IMR-90 (cell line): Measurements from ENCODE around the gene ORC4. TPM values are rescaled to one million over a fixed set of nuclear protein-coding genes. Genes with fewer than 3 reads are reported as not detected.

Source experiments
- ATAC-seq: fragments of 200-7000 bp; cut with Tn5 transposase; 2 replicates; pipeline ENCODE4 v1.9.1; 2020; ENCODE audit warnings: low read depth, mild to moderate bottlenecking, moderate library complexity
- BruUV-seq: library from RNA; stranded (reverse); fragments of 400-500 nt; replicated peaks from 2 replicates; lab custom pipeline; 2021; lab: Mats Ljungman, UMichigan
- CTCF ChIA-PET: fragments of 300-600 bp; formaldehyde crosslinking; extraction: SDS; loops from one replicate; lab custom pipeline; 2021; ENCODE audit warnings: antibody characterized with exemption; lab: Yijun Ruan, JAX
- POLR2A ChIA-PET: fragments of 300-600 bp; sonication (Branson Sonifier 250); formaldehyde crosslinking; loops from one replicate; lab custom pipeline; 2022; ENCODE audit warnings: antibody characterized with exemption; ENCODE audit not compliant: unreplicated experiment; lab: Charles Lee
- DNase-seq: peaks from one replicate; pipeline ENCODE4 v3.0.0; 2013
- H2AFZ ChIP-seq: replicated peaks from 2 replicates; pipeline ENCODE3; 2013; ENCODE audit warnings: low read length, mild to moderate bottlenecking; ENCODE audit not compliant: poor library complexity
- H2AK5ac ChIP-seq: 2 replicates; pipeline ENCODE4 v1.6.1; 2013; ENCODE audit warnings: low read depth, low read length, inconsistent platforms
- H2AK9ac ChIP-seq: replicated peaks from 2 replicates; pipeline ENCODE3; 2013; ENCODE audit warnings: mild to moderate bottlenecking, low read depth, low read length, moderate library complexity; ENCODE audit not compliant: poor library complexity
- H2BK120ac ChIP-seq: 2 replicates; pipeline ENCODE4 v1.6.1; 2013; ENCODE audit warnings: low read depth, low read length, inconsistent platforms
- H2BK15ac ChIP-seq: 3 replicates; pipeline ENCODE4 v1.6.1; 2013; ENCODE audit warnings: low read depth, low read length, inconsistent platforms
- H2BK20ac ChIP-seq: 2 replicates; pipeline ENCODE4 v1.6.1; 2013; ENCODE audit warnings: low read depth, mild to moderate bottlenecking, inconsistent platforms, low read length, moderate library complexity
- H2BK5ac ChIP-seq: 2 replicates; pipeline ENCODE4 v1.6.1; 2013; ENCODE audit warnings: mild to moderate bottlenecking, low read depth, low read length, inconsistent platforms; ENCODE audit not compliant: poor library complexity, severe bottlenecking
- H3K14ac ChIP-seq: replicated peaks from 2 replicates; pipeline ENCODE4 v1.6.1; 2013; ENCODE audit warnings: low read depth, low read length, inconsistent platforms
- H3K18ac ChIP-seq: 2 replicates; pipeline ENCODE4 v1.6.1; 2013; ENCODE audit warnings: low read depth, low read length, control low read depth
- H3K23ac ChIP-seq: 2 replicates; pipeline ENCODE4 v1.6.1; 2013; ENCODE audit warnings: low read depth, low read length, inconsistent platforms
- H3K27ac ChIP-seq: 2 replicates; pipeline ENCODE4 v1.5.1; 2013; ENCODE audit warnings: mild to moderate bottlenecking, control low read depth, low read length; ENCODE audit not compliant: insufficient read depth
- H3K27me3 ChIP-seq: 2 replicates; pipeline ENCODE4 v1.6.1; 2013; ENCODE audit warnings: low read length; ENCODE audit not compliant: control insufficient read depth, insufficient read depth
- H3K36me3 ChIP-seq: 2 replicates; pipeline ENCODE4 v1.6.1; 2013; ENCODE audit warnings: low read length, mixed read lengths; ENCODE audit not compliant: control insufficient read depth, insufficient read depth
- H3K4ac ChIP-seq: 2 replicates; pipeline ENCODE4 v1.6.1; 2013; ENCODE audit warnings: low read depth, low read length, inconsistent platforms
- H3K4me1 ChIP-seq: 2 replicates; pipeline ENCODE4 v1.6.1; 2013; ENCODE audit warnings: low read length, mixed read lengths; ENCODE audit not compliant: control insufficient read depth, insufficient read depth
- H3K4me2 ChIP-seq: 2 replicates; pipeline ENCODE4 v1.6.1; 2013; ENCODE audit warnings: low read depth, mild to moderate bottlenecking, control low read depth, low read length, moderate library complexity
- H3K4me3 ChIP-seq: 2 replicates; pipeline ENCODE4 v1.5.1; 2013; ENCODE audit warnings: low read depth, mild to moderate bottlenecking, control low read depth, low read length, moderate library complexity; ENCODE audit not compliant: insufficient read depth
- H3K56ac ChIP-seq: 2 replicates; pipeline ENCODE4 v1.6.1; 2013; ENCODE audit warnings: low read length, inconsistent platforms; ENCODE audit not compliant: insufficient read depth; ENCODE audit errors: extremely low read depth
- H3K79me1 ChIP-seq, 2 experiments: 2 replicates each; pipeline ENCODE4 v1.6.1; 2013; ENCODE audit warnings: low read length in 2 of 2, inconsistent platforms in 1 of 2, low read depth in 1 of 2
- H3K9ac ChIP-seq: 2 replicates; pipeline ENCODE4 v1.6.1; 2013; ENCODE audit warnings: low read depth, low read length, control low read depth
- H3K9me1 ChIP-seq: 2 replicates; pipeline ENCODE4 v1.6.1; 2013; ENCODE audit warnings: low read length, inconsistent platforms; ENCODE audit not compliant: insufficient read depth
- H3K9me3 ChIP-seq: 2 replicates; pipeline ENCODE4 v1.6.1; 2013; ENCODE audit warnings: low read length; ENCODE audit not compliant: control insufficient read depth, insufficient read depth
- H4K20me1 ChIP-seq: 2 replicates; pipeline ENCODE4 v1.6.1; 2013; ENCODE audit warnings: low read length, inconsistent platforms; ENCODE audit not compliant: insufficient read depth
- H4K5ac ChIP-seq: 2 replicates; pipeline ENCODE4 v1.6.1; 2013; ENCODE audit warnings: mild to moderate bottlenecking, low read depth, low read length, control low read depth
- H4K8ac ChIP-seq, 2 experiments: 2 replicates each; pipeline ENCODE4 v1.6.1; 2013; ENCODE audit warnings: low read depth in 2 of 2, low read length in 2 of 2, control low read depth in 1 of 2, inconsistent platforms in 1 of 2
- H4K91ac ChIP-seq: 2 replicates; pipeline ENCODE4 v1.6.1; 2013; ENCODE audit warnings: low read depth, low read length, inconsistent platforms; ENCODE audit not compliant: insufficient read depth
- BHLHE40 ChIP-seq: fragments of 150-350 bp; IDR thresholded peaks from 2 replicates; pipeline ENCODE4 v1.6.1; 2016; ENCODE audit warnings: mild to moderate bottlenecking, low read depth, low read length
- CEBPB ChIP-seq: IDR thresholded peaks from 2 replicates; pipeline ENCODE4 v1.6.1; 2012; ENCODE audit warnings: low read depth, low read length, improper control_type of control experiment
- CHD1 ChIP-seq: IDR thresholded peaks from 2 replicates; pipeline ENCODE4 v1.6.1; 2012; ENCODE audit warnings: low read depth, low read length, improper control_type of control experiment
- FOS ChIP-seq: fragments of 150-350 bp; IDR thresholded peaks from 2 replicates; pipeline ENCODE4 v1.6.1; 2016; ENCODE audit warnings: low read depth, low read length
- MAFK ChIP-seq: IDR thresholded peaks from 2 replicates; pipeline ENCODE4 v1.6.1; 2012; ENCODE audit warnings: low read depth, low read length, improper control_type of control experiment
- MAZ ChIP-seq: IDR thresholded peaks from 2 replicates; pipeline ENCODE4 v1.6.1; 2012; ENCODE audit warnings: low read depth, mild to moderate bottlenecking, low read length, improper control_type of control experiment, moderate library complexity, borderline replicate concordance
- NFE2L2 ChIP-seq: fragments of 150-350 bp; IDR thresholded peaks from 2 replicates; pipeline ENCODE4 v1.6.1; 2016; ENCODE audit warnings: low read depth, mild to moderate bottlenecking, low read length
- RAD21 ChIP-seq: IDR thresholded peaks from 2 replicates; pipeline ENCODE4 v1.6.1; 2012; ENCODE audit warnings: low read length, improper control_type of control experiment
- RCOR1 ChIP-seq: IDR thresholded peaks from 2 replicates; pipeline ENCODE4 v1.6.1; 2012; ENCODE audit warnings: mild to moderate bottlenecking, low read length, improper control_type of control experiment; ENCODE audit not compliant: insufficient replicate concordance
- RFX5 ChIP-seq: IDR thresholded peaks from 2 replicates; pipeline ENCODE4 v1.8.0; 2012; ENCODE audit warnings: low read depth, mild to moderate bottlenecking, low read length, moderate library complexity
- SMC3 ChIP-seq: fragments of 150-350 bp; IDR thresholded peaks from 2 replicates; pipeline ENCODE4 v1.6.1; 2016; ENCODE audit warnings: low read depth, mild to moderate bottlenecking, antibody characterized with exemption, low read length, moderate library complexity
- WGBS, 2 experiments: methylation state at CpG; one replicate each; pipeline versions ENCODE4 v1.1.5 to v1.1.7; 2013; ENCODE audit warnings: missing lambda C conversion rate in 2 of 2; ENCODE audit not compliant: insufficient read length in 1 of 2; ENCODE audit errors: extremely low coverage in 2 of 2; 5-methylcytosine and 5-hydroxymethylcytosine counted together
- dilution Hi-C: fragments of 300-500 bp; cut with HindIII; formaldehyde crosslinking; loops from one replicate; pipeline ENCODE4 v1.14.3; 2018; ENCODE audit warnings: low sequenced_read_pairs; ENCODE audit not compliant: unreplicated experiment
- in situ Hi-C: fragments of 300-500 bp; cut with MboI; formaldehyde crosslinking; loops from 3 replicates; pipeline ENCODE4 v1.14.3; 2019; ENCODE audit warnings: low sequenced_read_pairs, inconsistent platforms, mixed read lengths
- intact Hi-C: fragments of 100-400 bp; cut with micrococcal nuclease; formaldehyde crosslinking; loops from 2 replicates; pipeline ENCODE4 v1.10.0; 2022
- polyA plus RNA-seq, 3 experiments: library from polyadenylated mRNA; depleted of rRNA; stranded (reverse); fragments of >200 nt; gene quantifications; 2 replicates each; pipeline ENCODE4 v1.2.3, GENCODE V29; 2012; ENCODE audit warnings: low replicate concordance in 1 of 3
- total RNA-seq: library from RNA; depleted of rRNA; stranded (reverse); fragments of >200 nt; gene quantifications from 2 replicates; pipeline ENCODE4 v1.2.3, GENCODE V29; 2012
- TF ChIP-seq, protein P1 (sequence below): fragments of 150-350 bp; IDR thresholded peaks from 2 replicates; pipeline ENCODE4 v1.6.1; 2017; ENCODE audit warnings: mild to moderate bottlenecking, antibody characterized with exemption, low read length, low read depth
- TF ChIP-seq, protein P2 (sequence below): conservative IDR thresholded peaks from 2 replicates; pipeline ENCODE4 v1.5.1; 2012; ENCODE audit warnings: mild to moderate bottlenecking, low read depth, low read length, improper control_type of control experiment
- TF ChIP-seq, protein P3 (sequence below): fragments of 150-350 bp; IDR thresholded peaks from 2 replicates; pipeline ENCODE4 v1.6.1; 2016; ENCODE audit warnings: low read depth, mild to moderate bottlenecking, low read length, moderate library complexity, borderline replicate concordance

Gene ORC4
- total and polyA plus RNA-seq, 2 of the 4 experiments (the other 2 are of a cell fraction) = 20.6 to 23.5 TPM

DNA sequence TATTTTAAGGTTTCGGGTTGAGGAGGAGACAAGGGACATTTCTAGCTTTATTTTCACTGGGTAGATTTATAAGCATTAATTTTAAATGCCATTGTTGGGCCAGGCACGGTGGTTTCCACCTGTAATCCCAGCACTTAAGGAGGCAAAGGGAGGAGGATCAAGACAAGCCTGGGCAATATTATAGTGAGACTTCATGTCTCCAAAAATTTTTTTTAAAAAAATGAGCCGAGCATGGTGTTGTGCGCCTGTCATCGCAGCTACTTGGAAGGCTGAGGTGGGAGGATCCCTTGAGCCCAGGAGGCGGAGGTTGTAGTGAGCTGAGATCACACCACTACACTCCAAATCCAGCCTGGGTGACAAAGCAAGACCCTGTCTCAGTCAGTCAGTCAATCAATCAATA lies 45.4 kb upstream of the ORC4 start:
- DNase-seq = no peak
- no TSS peak for BruUV-seq
- H3K36me3 ChIP-seq = no peaks in the 10 kb centered on the region

More for the DNA sequence above, 45.4 kb upstream of the ORC4 start:
- no peak overlapping the region for H2AFZ ChIP-seq
- no peaks in the 10 kb centered on the region for H3K27me3 ChIP-seq
- ChIA-PET POLR2A (no interaction called here), CTCF (interaction anchor here (0.6 kb wide), 1 partner anchor 15 kb away, joined by 3 read pairs; no protein-coding TSS in a partner anchor)
- no peak overlapping the region for H3K9ac ChIP-seq
- intact Hi-C loops = no loop called here
- H3K4me3 ChIP-seq = no peak overlapping the region
- no CpG with 5 or more reads among the region's 6 CpGs for WGBS, 2 experiments
- peaks cover 15 to 16% of the 10 kb centered on the region in 2 experiments for H3K79me1 ChIP-seq
- dilution Hi-C loops = no loop called here
- H2BK15ac ChIP-seq = no peak overlapping the region
- H4K5ac ChIP-seq = no peak overlapping the region
- H4K20me1 ChIP-seq = no peaks in the 10 kb centered on the region
- no peak overlapping the region for H3K4ac ChIP-seq
- no peak overlapping the region for H2AK5ac ChIP-seq
- no peak overlapping the region for H3K4me2 ChIP-seq
- in situ Hi-C loops = no loop called here
- H3K9me1 ChIP-seq = no peaks in the 10 kb centered on the region
- no peak overlapping the region for H2BK5ac ChIP-seq
- H3K18ac ChIP-seq = no peak overlapping the region
- no peak overlapping the region for H2BK20ac ChIP-seq
- no peak overlapping the region for H3K56ac ChIP-seq
- no peak for ATAC-seq
- H4K8ac ChIP-seq = no peak overlapping the region
- H3K4me1 ChIP-seq = no peaks in the 10 kb centered on the region
- no peaks in the 10 kb centered on the region for H3K9me3 ChIP-seq
- H3K14ac ChIP-seq = no peak overlapping the region
- H3K27ac ChIP-seq = no peak overlapping the region
- H2AK9ac ChIP-seq = no peak overlapping the region
- H4K91ac ChIP-seq = no peak overlapping the region
- H2BK120ac ChIP-seq = no peak overlapping the region
- H3K23ac ChIP-seq = no peak overlapping the region
- TF ChIP-seq NFE2L2 (no peak), SMC3 (no peak), CHD1 (no peak), CEBPB (no peak), BHLHE40 (no peak), RCOR1 (no peak), FOS (no peak), MAZ (no peak), MAFK (no peak), RFX5 (no peak), RAD21 (no peak)
- TF ChIP-seq, protein P1, sequence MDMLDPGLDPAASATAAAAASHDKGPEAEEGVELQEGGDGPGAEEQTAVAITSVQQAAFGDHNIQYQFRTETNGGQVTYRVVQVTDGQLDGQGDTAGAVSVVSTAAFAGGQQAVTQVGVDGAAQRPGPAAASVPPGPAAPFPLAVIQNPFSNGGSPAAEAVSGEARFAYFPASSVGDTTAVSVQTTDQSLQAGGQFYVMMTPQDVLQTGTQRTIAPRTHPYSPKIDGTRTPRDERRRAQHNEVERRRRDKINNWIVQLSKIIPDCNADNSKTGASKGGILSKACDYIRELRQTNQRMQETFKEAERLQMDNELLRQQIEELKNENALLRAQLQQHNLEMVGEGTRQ = no peak
- TF ChIP-seq, protein P2, sequence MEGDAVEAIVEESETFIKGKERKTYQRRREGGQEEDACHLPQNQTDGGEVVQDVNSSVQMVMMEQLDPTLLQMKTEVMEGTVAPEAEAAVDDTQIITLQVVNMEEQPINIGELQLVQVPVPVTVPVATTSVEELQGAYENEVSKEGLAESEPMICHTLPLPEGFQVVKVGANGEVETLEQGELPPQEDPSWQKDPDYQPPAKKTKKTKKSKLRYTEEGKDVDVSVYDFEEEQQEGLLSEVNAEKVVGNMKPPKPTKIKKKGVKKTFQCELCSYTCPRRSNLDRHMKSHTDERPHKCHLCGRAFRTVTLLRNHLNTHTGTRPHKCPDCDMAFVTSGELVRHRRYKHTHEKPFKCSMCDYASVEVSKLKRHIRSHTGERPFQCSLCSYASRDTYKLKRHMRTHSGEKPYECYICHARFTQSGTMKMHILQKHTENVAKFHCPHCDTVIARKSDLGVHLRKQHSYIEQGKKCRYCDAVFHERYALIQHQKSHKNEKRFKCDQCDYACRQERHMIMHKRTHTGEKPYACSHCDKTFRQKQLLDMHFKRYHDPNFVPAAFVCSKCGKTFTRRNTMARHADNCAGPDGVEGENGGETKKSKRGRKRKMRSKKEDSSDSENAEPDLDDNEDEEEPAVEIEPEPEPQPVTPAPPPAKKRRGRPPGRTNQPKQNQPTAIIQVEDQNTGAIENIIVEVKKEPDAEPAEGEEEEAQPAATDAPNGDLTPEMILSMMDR = no peak
- TF ChIP-seq, protein P3, sequence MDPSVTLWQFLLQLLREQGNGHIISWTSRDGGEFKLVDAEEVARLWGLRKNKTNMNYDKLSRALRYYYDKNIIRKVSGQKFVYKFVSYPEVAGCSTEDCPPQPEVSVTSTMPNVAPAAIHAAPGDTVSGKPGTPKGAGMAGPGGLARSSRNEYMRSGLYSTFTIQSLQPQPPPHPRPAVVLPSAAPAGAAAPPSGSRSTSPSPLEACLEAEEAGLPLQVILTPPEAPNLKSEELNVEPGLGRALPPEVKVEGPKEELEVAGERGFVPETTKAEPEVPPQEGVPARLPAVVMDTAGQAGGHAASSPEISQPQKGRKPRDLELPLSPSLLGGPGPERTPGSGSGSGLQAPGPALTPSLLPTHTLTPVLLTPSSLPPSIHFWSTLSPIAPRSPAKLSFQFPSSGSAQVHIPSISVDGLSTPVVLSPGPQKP = no peak
